GM21528 (cell line): ENCODE results near the gene UMOD.
"Not testable (repeated sequence)": the region's sequence is repeated elsewhere in the genome, so short reads cannot be mapped to it uniquely, and the experiment has no call there.

Source experiments
- ATAC-seq: cut with Tn5 transposase; IDR thresholded peaks from one replicate; pipeline ENCODE4 v1.9.1; 2021; ENCODE audit warnings: mild to moderate bottlenecking, moderate library complexity; ENCODE audit not compliant: unreplicated experiment, low FRiP score

Gene UMOD

DNA sequence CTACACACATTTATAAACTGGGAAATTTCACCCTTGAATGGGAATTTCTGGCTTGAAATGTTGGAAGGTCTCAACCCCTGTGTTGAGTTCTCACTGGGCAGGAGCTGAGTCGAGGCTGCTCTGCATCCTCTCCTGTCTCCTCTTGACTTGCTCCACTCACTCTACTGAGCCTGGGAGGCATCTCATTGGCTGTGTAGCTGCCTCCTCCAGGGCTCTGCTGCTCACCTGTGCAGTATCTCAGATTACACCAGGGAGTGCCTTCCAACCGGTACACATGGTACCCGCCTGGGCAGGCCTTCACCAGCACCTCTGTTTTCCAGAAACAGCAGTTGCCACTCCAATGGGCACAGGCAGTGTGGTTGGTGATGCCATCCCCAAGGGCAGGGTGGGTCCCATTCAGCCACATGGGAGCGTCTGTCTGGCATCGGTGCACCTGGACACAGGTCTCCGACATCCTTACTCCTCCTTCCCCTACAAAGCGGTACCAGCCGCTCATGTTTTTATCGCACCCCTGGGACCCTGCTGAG is 28.9 kb downstream of the UMOD start:
- ATAC-seq, result no peak

- no peak for ATAC-seq
Observed at GRCh38 chr16:20322696-20323095, 29.8 kb downstream of the UMOD start.

DNA sequence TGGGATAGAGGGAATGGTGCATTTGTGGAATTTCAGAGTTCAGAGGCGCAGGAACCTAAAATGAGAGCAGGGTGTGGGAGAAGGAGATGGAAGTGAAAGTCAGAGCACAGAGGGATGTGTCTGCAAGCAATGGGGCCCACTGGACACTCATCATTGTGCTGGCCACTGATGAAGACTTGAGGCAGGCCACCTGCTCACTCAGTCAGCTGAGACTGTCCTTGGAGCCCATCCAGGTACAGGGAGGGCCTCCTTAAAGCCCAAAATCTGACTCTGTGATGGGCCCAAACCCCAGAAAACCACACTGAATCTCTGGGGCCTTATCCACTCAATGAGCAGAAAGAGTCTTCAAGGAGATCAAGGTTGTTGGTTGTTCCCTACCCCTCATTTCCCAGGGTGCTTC is 30.8 kb downstream of the UMOD start:
- no peak for ATAC-seq

DNA sequence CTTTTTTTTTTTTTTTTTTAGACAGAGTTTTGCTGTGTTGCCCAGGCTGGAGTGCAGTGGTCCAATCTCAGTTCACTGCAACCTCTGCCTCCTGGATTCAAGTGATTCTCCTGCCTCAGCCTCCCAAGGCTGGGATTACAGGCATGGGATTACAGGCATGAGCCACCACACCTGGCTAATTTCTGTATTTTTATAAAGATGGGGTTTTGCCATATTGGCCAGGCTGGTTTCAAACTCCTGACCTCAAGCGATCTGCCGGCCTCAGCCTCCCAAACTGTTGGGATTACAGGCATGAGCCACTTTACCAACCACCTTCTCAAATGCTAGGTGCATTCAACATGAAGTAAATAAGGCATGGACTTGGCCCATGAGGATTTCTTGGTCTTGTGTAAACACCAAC is 31.5 kb downstream of the UMOD start:
- ATAC-seq, result not testable (repeated sequence)

- ATAC-seq, result no peak
Observed at GRCh38 chr16:20320592-20320991, 31.9 kb downstream of the UMOD start.

GRCh38 chr16:20320178-20320577 is 32.3 kb downstream of the UMOD start:
- no peak for ATAC-seq

DNA sequence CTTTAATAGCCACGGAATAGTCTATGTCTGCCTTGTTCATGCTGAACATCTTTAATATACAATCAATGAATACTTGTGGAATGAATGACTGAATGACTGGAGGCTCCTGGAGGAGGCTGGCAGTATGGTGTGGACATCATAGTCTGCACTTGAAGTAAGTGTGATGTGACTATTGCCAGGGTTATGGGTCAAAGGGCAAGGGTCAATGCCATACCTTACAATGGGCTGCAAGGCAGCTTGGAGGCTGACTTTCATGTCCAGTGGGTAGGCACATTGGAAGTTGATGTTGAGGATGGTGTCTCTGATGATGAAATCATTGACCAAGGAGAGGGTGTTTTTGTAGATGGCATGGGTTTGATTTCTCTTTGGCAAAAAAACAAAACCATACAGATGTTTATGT is 33.1 kb downstream of the UMOD start:
- no peak for ATAC-seq

DNA sequence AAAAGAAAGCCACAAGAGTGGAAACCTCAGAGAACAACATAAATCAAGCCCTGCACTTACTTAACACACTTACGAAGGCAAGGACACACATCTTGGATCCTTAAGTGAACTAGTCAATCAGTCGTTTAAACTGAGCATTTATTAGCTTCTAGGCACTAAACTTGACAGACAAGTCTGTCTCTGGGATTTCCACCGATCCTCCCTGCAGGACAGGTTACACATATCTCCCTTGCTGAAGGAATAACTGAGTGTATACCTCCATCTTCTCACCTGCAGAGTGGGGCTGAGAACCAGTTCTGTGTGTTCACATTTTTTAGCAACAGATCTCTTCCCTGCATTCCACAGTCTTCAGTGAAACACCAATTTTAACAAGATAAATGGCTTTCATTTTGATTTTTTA is 34.1 kb downstream of the UMOD start:
- ATAC-seq, result no peak

- no peak for ATAC-seq
Observed at GRCh38 chr16:20318006-20318405, 34.5 kb downstream of the UMOD start.

- ATAC-seq, result no peak
Observed at GRCh38 chr16:20317117-20317516, 35.4 kb downstream of the UMOD start.

- no peak for ATAC-seq
Observed at GRCh38 chr16:20316715-20317114, 35.8 kb downstream of the UMOD start.

GRCh38 chr16:20315764-20316163 is 36.8 kb downstream of the UMOD start:
- ATAC-seq, result no peak

- ATAC-seq, result no peak
Observed at GRCh38 chr16:20314575-20314974, 37.9 kb downstream of the UMOD start.

DNA sequence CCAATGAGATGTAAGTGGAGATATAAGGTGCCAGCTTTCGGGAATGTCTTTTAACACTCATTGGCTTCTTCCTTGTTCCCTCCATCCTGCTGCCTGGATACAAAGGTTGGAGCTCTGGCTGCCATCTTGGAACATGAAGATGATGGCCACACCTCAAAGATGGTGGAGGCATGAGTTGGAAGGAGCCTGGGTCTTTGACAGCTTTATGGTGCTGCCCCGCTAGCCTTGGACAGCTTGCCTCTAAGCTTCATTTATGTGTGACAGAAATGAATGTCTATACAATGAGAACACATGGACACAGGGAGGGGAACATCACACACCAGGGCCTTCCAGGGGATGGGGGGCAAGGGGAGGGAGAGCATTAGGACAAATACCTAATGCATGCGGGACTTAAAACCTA is 38.8 kb downstream of the UMOD start:
- ATAC-seq, result no peak

DNA sequence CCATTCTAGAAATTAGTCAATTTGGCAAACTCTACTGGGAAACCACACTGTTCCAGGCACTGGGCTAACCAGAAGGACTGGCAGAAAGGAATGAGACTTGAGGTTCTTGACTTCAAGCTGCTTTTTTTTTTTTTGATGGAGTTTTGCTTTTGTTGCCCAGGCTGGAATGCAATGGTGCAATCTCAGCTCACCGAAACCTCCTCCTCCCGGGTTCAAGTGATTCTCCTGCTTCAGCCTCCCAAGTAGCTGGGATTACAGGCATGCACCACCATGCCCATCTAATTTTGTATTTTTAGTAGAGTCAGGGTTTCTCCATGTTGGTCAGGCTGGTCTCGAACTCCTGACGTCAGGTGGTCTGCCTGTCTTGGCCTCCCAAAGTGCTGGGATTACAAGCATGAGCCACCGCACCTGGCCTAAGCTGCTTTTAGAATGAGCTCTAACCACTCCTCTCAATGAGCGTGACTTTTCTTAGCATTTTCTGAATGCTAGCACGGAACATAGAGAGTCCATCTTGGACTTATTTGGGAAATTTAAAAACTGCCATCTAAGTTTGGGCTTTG is 39.9 kb downstream of the UMOD start:
- ATAC-seq, result not testable (repeated sequence)

DNA sequence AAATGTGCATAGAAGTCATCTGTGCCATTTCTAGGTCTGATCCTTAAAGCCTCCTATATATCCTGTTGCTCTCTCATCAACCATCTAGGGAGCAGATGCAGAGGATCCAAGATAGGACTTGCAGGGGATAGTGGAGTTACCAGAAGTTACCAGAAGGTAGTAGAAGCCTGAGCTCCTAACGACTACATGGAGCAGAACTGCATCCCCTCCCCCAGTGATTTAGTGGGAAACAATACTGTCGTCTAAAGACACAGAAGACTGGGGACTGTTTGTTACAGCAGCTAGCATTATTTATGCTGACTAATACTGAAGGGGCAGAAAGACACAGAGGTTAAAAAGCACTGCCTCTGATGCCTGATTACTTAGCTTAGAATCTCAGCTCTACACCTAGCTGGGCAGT is 41.0 kb downstream of the UMOD start:
- no peak for ATAC-seq

DNA sequence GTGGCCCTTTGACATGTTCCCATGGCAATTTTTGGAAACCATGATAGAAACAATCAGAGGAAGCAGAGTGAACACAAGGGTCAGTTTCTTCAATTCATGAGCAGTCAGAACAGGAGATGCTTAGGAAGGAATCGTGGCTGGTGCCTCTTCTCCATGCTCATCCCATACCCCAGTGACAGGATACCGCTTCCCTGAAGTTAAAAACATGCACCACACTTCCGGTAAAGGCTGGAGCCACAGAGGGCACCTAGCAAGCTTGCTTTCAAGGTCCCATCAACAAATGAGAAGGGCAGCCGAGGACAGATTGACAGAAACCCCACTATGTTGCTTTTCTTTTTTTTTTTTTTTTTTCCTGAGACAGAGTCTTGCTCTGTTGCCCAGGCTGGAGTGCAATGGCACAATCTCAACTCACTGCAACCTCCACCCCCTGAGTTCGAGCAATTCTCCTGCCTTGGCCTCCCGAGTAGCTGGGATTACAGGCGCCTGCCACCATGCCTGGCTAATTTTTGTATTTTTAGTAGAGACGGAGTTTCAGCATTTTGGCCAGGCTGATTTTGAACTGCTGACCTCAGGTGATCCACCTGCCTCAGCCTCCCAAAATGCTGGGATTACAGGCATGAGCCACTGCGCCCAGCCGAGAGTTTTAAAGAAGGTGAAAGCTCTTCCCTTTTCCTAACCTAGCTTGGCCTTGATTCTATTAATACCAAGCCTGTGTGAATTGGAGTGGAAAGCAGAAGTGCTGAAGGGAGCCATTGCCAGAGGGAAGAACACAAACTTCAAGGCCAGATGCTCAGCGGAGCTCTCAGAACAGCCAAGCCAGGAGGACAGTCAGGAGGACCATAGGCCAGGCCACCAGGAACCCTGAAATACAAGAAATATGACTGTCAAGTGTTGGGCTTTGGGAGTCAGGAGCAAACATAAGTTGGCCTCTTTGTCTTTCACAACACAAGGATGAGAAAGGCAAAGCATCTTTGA is 41.8 kb downstream of the UMOD start:
- no peak for ATAC-seq

DNA sequence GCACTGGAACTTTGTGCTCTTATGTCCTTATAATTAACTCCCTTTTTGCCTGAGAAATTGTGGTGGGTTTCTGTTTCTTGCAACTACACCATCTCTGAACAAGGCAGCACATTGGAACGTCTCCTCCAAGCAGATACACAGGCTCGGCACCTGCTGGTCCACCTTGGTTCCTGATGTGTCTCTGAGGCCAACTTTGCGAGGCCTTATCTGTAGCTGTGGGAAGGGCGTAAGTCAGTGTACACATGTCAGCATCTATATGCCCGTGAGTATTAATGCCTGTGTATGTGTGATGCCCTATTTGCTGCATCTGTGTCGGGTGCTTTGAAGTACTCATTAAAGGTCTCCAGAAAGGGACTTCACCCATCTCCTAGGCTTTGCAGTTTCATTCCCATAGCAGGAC is 42.7 kb downstream of the UMOD start:
- no peak for ATAC-seq

- no peak for ATAC-seq
Observed at GRCh38 chr16:20308801-20309590, 43.5 kb downstream of the UMOD start.

GRCh38 chr16:20308266-20308665 is 44.2 kb downstream of the UMOD start:
- no peak for ATAC-seq

GRCh38 chr16:20307791-20308190 is 44.7 kb downstream of the UMOD start:
- ATAC-seq, result no peak
